GM18519 (cell line): ENCODE measurements around the gene PSMD1.
"Not testable (repeated sequence)": the region's sequence is repeated elsewhere in the genome, so short reads cannot be mapped to it uniquely, and the experiment has no call there.

Experiments
- ATAC-seq: cut with Tn5 transposase; IDR thresholded peaks from one replicate; pipeline ENCODE4 v1.9.1; 2021; ENCODE audit warnings: mild to moderate bottlenecking, moderate library complexity; ENCODE audit not compliant: unreplicated experiment, low FRiP score

The PSMD1 gene

GRCh38 chr2:231056453-231057416 lies at the start of gene PSMD1:
Gene PSMD1 (plus strand): TSS chr2:231056867. CDS start chr2:231057026, 159 bp downstream.
- ATAC-seq: peak; percentile 49

- ATAC-seq: no peak
Observed at GRCh38 chr2:231007286-231008098, 49.2 kb upstream of the PSMD1 start.

- no peak for ATAC-seq
Observed at GRCh38 chr2:231008131-231008530, 48.5 kb upstream of the PSMD1 start.

GRCh38 chr2:231009236-231009919 lies 47.3 kb upstream of the PSMD1 start:
- ATAC-seq: no peak

- ATAC-seq: no peak
Observed at GRCh38 chr2:231010201-231010730, 46.4 kb upstream of the PSMD1 start.

GRCh38 chr2:231011526-231011925 lies 45.1 kb upstream of the PSMD1 start:
- ATAC-seq: no peak

GRCh38 chr2:231012463-231012862 lies 44.2 kb upstream of the PSMD1 start:
- ATAC-seq: no peak

- no peak for ATAC-seq
Observed at GRCh38 chr2:231013820-231014219, 42.8 kb upstream of the PSMD1 start.

- ATAC-seq: no peak
Observed at GRCh38 chr2:231015478-231015877, 41.2 kb upstream of the PSMD1 start.

- ATAC-seq: no peak
Observed at GRCh38 chr2:231015926-231016325, 40.7 kb upstream of the PSMD1 start.

GRCh38 chr2:231016566-231017230 lies 40.0 kb upstream of the PSMD1 start:
- no peak for ATAC-seq

GRCh38 chr2:231017231-231017598 lies 39.5 kb upstream of the PSMD1 start:
- no peak for ATAC-seq

GRCh38 chr2:231018184-231018583 lies 38.5 kb upstream of the PSMD1 start:
- ATAC-seq: no peak

GRCh38 chr2:231025059-231025458 lies 31.6 kb upstream of the PSMD1 start:
- ATAC-seq: not testable (repeated sequence)

GRCh38 chr2:231028889-231029288 lies 27.8 kb upstream of the PSMD1 start:
- ATAC-seq: no peak

- no peak for ATAC-seq
Observed at GRCh38 chr2:231029563-231029962, 27.1 kb upstream of the PSMD1 start.

- ATAC-seq: no peak
Observed at GRCh38 chr2:231030725-231031124, 25.9 kb upstream of the PSMD1 start.

GRCh38 chr2:231032575-231033140 lies 24.0 kb upstream of the PSMD1 start:
- ATAC-seq: no peak
